Spleen (tissue), 11 donors: ENCODE results near the gene KCNT1. TPM values are rescaled to one million over a fixed set of nuclear protein-coding genes. Genes with fewer than 3 reads are reported as not detected.

Experiments used
- DNase-seq: peaks from one replicate; pipeline ENCODE4 v3.0.0-alpha.2; 2020
- H3K27ac ChIP-seq, 8 donors: fragments of 200-600 bp; sonication (generic) in 7 of 8; 1 replicate in 4 of 8; 2 replicates in 4 of 8; pipeline versions ENCODE4 v1.5.0 to v1.8.0; 2016 to 2021; ENCODE audit warnings: inconsistent platforms in 4 of 8, mild to moderate bottlenecking in 4 of 8, moderate library complexity in 1 of 8
- H3K27me3 ChIP-seq, 7 donors: fragments of 200-600 bp; sonication (generic) in 6 of 7; replicated peaks in 1 of 7; 1 replicate in 4 of 7; 2 replicates in 3 of 7; pipeline versions ENCODE4 v1.5.0 to v1.8.0; 2016 to 2021; ENCODE audit warnings: inconsistent platforms in 3 of 7, mild to moderate bottlenecking in 1 of 7
- H3K36me3 ChIP-seq, 6 donors: fragments of 200-600 bp; sonication (generic) in 5 of 6; 1 replicate in 4 of 6; 2 replicates in 2 of 6; pipeline versions ENCODE4 v1.5.0 to v1.8.0; 2016 to 2021; ENCODE audit warnings: inconsistent platforms in 2 of 6
- H3K4me1 ChIP-seq, 6 donors: fragments of 200-600 bp; sonication (generic) in 5 of 6; 1 replicate in 3 of 6; 2 replicates in 3 of 6; pipeline versions ENCODE4 v1.5.0 to v1.8.0; 2016 to 2021; ENCODE audit warnings: inconsistent platforms in 3 of 6
- H3K4me3 ChIP-seq, 8 donors: fragments of 200-600 bp; sonication (generic) in 7 of 8; 1 replicate in 4 of 8; 2 replicates in 4 of 8; pipeline versions ENCODE4 v1.5.0 to v1.8.0; 2016 to 2021; ENCODE audit warnings: inconsistent platforms in 4 of 8, mild to moderate bottlenecking in 4 of 8, moderate library complexity in 2 of 8
- H3K9me3 ChIP-seq, 8 donors: fragments of 200-600 bp; sonication (generic) in 7 of 8; 1 replicate in 4 of 8; 2 replicates in 4 of 8; pipeline versions ENCODE4 v1.5.0 to v1.8.0; 2016 to 2021; ENCODE audit warnings: inconsistent platforms in 4 of 8
- POLR2A ChIP-seq, 3 donors: fragments of 450-650 bp; IDR thresholded peaks; one replicate each; pipeline ENCODE4 v1.5.1; 2017; ENCODE audit warnings: antibody characterized with exemption in 3 of 3, mild to moderate bottlenecking in 1 of 3
- POLR2AphosphoS5 ChIP-seq, 3 donors: sonication (generic); formaldehyde crosslinking; IDR thresholded peaks; one replicate each; pipeline ENCODE4 v1.5.1; 2017; ENCODE audit warnings: antibody characterized with exemption in 3 of 3
- WGBS, 5 donors: extraction: QIAGEN DNeasy Blood & Tissue Kit in 3 of 5; methylation state at CpG; one replicate each; pipeline versions ENCODE4 v1.1.5 to v1.1.7; 2013 to 2018; 5-methylcytosine and 5-hydroxymethylcytosine counted together
- intact Hi-C: fragments of 100-400 bp; cut with DNase I; formaldehyde crosslinking; loops from one replicate; pipeline ENCODE4 v1.15.0; 2023; ENCODE audit warnings: low total_unique reads
- polyA plus RNA-seq, 3 donors: library from polyadenylated mRNA; stranded (reverse); fragments of 200-250 nt; gene quantifications; one replicate each; pipeline ENCODE4 v1.2.1, GENCODE V29; 2013
- total RNA-seq, 7 donors: library from RNA; depleted of rRNA in 3 of 7; stranded (reverse); fragments of >200 nt in 3 of 7; fragmentation: NEBNext Ultra II Directional in 4 of 7; extraction: Animal tissue kit (Norgen Biotek cat#: 25700) in 4 of 7; gene quantifications; one replicate each; pipeline versions ENCODE4 v1.1.0 to v1.2.1, GENCODE V29; 2016 to 2021
- TF ChIP-seq, protein P1 (sequence below), 11 experiments: fragments of 200-600 bp in 7 of 11; fragments of 450-650 bp in 4 of 11; sonication (generic) in 4 of 11; IDR thresholded peaks in 8 of 11; conservative IDR thresholded peaks in 3 of 11; 1 replicate in 7 of 11; 2 replicates in 4 of 11; pipeline versions ENCODE4 v1.4.0 to v1.8.0; 2016 to 2021; ENCODE audit warnings: antibody characterized with exemption in 11 of 11, inconsistent platforms in 4 of 11, mild to moderate bottlenecking in 1 of 11
- donor health status: healthy with polysubstance abuse.
- donor health status: DM: no; HTN: no; CAD: no; lungs with moderate emphysema.
- donor health status: DM: no; HTN: no; CAD: no.
- donor health status: Bipolar disorder and iron deficiency.
- donor health status: healthy.
- donor health status: DM: no; HTN: no; CAD: no.
- donor health status: DM: yes; HTN: yes; CAD: no.

Gene KCNT1
- total and polyA plus RNA-seq, 10 donors: 1.0 to 41.5 (median 19.8) TPM

DNA sequence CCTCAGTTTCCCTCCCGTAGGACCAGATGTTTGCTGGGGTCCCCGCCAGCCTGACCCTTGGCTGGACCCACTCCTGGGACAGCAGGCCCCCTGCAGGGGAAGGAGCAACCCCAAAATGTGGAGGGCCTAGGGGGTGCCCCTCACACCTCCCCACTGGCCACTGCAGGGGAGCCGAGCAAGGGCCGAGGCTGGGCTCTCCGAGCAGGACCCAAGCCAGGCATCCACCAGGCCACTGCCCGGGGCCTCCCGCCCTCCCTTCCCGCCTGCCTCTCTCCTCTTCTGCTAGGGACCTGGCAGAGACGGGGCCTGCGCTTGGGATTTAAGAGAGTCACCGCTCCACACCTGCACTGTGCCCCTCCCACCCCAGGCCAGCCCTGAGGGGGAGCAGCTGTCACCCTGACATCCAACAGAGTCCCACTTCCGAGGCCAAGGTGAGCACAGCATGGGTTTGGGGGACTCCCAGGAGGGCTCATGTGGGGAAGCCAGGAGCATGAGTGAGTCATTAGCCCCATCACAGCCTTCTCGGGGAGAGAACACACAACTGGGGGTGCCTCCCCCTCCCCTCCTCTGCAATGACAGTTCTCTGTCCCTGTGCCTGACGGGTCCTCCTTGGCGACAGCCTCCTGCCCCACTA, 18.5 kb upstream of the KCNT1 start:
- H3K36me3 ChIP-seq: no peaks in the 10 kb centered on the region
- no peaks in the 10 kb centered on the region for H3K9me3 ChIP-seq
- H3K4me3 ChIP-seq: no peak overlapping the region
- TF ChIP-seq, protein P1, sequence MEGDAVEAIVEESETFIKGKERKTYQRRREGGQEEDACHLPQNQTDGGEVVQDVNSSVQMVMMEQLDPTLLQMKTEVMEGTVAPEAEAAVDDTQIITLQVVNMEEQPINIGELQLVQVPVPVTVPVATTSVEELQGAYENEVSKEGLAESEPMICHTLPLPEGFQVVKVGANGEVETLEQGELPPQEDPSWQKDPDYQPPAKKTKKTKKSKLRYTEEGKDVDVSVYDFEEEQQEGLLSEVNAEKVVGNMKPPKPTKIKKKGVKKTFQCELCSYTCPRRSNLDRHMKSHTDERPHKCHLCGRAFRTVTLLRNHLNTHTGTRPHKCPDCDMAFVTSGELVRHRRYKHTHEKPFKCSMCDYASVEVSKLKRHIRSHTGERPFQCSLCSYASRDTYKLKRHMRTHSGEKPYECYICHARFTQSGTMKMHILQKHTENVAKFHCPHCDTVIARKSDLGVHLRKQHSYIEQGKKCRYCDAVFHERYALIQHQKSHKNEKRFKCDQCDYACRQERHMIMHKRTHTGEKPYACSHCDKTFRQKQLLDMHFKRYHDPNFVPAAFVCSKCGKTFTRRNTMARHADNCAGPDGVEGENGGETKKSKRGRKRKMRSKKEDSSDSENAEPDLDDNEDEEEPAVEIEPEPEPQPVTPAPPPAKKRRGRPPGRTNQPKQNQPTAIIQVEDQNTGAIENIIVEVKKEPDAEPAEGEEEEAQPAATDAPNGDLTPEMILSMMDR (IDR thresholded peaks at IDR 0.05 in 8 of 11, conservative IDR thresholded peaks at IDR 0.05 in 3 of 11): no peak
- TF ChIP-seq POLR2AphosphoS5 (IDR thresholded peaks at IDR 0.05) (no peak), POLR2A (IDR thresholded peaks at IDR 0.05) (no peak)
- 65 to 78% (median 74%) methylated on average over 12 to 15 of the region's 15 CpGs for WGBS, 5 donors
- peaks cover 0 to 76% (median 15%) of the 10 kb centered on the region in 7 donors for H3K27me3 ChIP-seq
- H3K27ac ChIP-seq: no peak overlapping the region
- no peak for DNase-seq
- H3K4me1 ChIP-seq: no peaks in the 10 kb centered on the region
- intact Hi-C loops: no loop called here

DNA sequence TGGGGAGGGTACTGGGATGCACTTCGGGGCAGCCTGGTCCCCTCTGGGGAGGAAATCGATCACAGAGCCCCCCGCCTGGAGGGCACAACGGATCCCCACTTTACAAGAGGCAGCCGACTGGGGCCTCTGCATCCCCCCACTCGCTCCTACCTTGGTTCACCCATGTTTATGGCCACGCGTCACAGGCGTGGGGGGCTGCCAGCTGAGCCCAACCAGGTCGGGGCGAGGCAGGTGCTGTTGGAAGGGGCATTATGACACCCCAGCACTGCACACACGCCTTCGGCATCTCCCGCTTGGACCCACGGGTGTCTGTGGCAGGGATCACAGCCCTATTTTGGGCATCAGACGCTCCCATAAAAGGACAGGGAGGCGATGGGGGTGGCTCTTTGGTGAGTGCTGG, 17.3 kb upstream of the KCNT1 start:
- no peaks in the 10 kb centered on the region for H3K9me3 ChIP-seq
- TF ChIP-seq POLR2A (IDR thresholded peaks at IDR 0.05) (no peak), POLR2AphosphoS5 (IDR thresholded peaks at IDR 0.05) (no peak)
- TF ChIP-seq, protein P1 (IDR thresholded peaks at IDR 0.05 in 8 of 11, conservative IDR thresholded peaks at IDR 0.05 in 3 of 11): no peak
- 57 to 85% (median 77%) methylated on average over 7 to 17 of the region's 17 CpGs for WGBS, 5 donors
- no peaks in the 10 kb centered on the region for H3K36me3 ChIP-seq
- no peak for DNase-seq
- no peaks in the 10 kb centered on the region for H3K4me1 ChIP-seq
- peaks cover 0 to 82% (median 15%) of the 10 kb centered on the region in 7 donors for H3K27me3 ChIP-seq
- intact Hi-C loops: no loop called here
- no peak overlapping the region for H3K27ac ChIP-seq
- no peak overlapping the region for H3K4me3 ChIP-seq

DNA sequence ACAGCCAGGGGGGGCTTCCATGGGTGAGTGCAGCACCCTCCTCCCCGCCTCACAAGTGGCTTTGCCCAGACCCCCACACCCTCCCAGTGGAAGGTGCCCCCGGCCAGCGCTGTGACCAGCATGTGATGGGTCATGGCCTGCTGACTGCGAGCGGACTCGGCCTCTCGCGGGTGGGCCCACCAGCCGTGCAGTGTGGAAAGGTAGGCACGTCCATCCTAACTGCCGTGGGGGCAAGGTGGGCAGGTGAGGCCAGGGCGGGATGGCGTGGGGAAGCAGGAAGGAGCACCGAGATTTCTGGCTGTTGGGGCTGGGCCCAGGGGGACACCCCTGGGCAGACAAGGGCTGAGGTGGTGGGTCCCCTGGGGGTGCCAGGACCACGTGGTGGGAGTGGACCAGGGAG, 14.8 kb upstream of the KCNT1 start:
- H3K4me3 ChIP-seq: no peak overlapping the region
- intact Hi-C loops: no loop called here
- WGBS, 5 donors: 78 to 89% (median 87%) methylated on average over 6 to 15 of the region's 15 CpGs

DNA sequence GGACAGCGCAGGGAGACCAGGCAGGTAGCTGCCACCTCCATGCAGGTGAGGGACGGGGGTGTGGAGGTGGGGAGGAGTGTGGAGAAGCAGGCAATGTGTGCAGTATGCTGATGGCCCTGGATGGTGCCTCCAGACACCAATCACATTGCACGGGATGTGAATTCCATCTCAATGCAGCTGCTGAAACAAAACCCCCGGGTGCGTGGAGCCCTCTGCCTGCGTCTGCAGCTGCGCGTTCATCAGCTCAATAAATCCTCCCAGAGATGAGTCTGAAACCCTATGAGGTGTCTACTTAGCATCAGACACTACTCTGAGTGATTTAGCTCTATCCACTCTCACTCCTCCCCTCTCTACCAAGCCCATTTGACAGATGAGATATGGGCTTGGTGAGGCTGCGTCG, 13.0 kb upstream of the KCNT1 start:
- intact Hi-C loops: no loop called here
- Histone ChIP-seq H3K4me3 (no peak overlapping the region), H3K27me3 (peaks cover 0 to 77% (median 11%) of the 10 kb centered on the region in 7 donors), H3K36me3 (no peaks in the 10 kb centered on the region), H3K4me1 (no peaks in the 10 kb centered on the region), H3K27ac (no peak overlapping the region), H3K9me3 (no peaks in the 10 kb centered on the region)
- WGBS, 5 donors: 82 to 92% (median 89%) methylated on average over 10 of the region's 10 CpGs
- no peak for DNase-seq
- TF ChIP-seq, protein P1 (IDR thresholded peaks at IDR 0.05 in 8 of 11, conservative IDR thresholded peaks at IDR 0.05 in 3 of 11): no peak
- TF ChIP-seq POLR2A (IDR thresholded peaks at IDR 0.05) (no peak), POLR2AphosphoS5 (IDR thresholded peaks at IDR 0.05) (no peak)

More for the DNA sequence above, 14.8 kb upstream of the KCNT1 start:
- TF ChIP-seq, protein P1 (IDR thresholded peaks at IDR 0.05 in 8 of 11, conservative IDR thresholded peaks at IDR 0.05 in 3 of 11): no peak
- TF ChIP-seq POLR2AphosphoS5 (IDR thresholded peaks at IDR 0.05): no peak
- TF ChIP-seq POLR2A (IDR thresholded peaks at IDR 0.05): no peak
- Histone ChIP-seq H3K9me3 (no peaks in the 10 kb centered on the region), H3K4me1 (no peaks in the 10 kb centered on the region), H3K27me3 (peaks cover 0 to 77% (median 12%) of the 10 kb centered on the region in 7 donors), H3K27ac (no peak overlapping the region), H3K36me3 (no peaks in the 10 kb centered on the region)
- no peak for DNase-seq
